Fibroblast of lung (primary cell): ENCODE data around the gene PCDHGB2. TPM values are rescaled to one million over a fixed set of nuclear protein-coding genes. Genes with fewer than 3 reads are reported as not detected.
A peak's percentile ranks its signal among the peaks of the same experiment; 100 is the strongest.

Experiments
- DNase-seq, 2 donors: peaks; one replicate each; pipeline versions ENCODE4 v3.0.0 to v3.0.0-alpha.2; 2010; ENCODE audit warnings: low read depth in 2 of 2
- H2AFZ ChIP-seq: 2 replicates; pipeline ENCODE4 v1.5.1; 2012; ENCODE audit warnings: low read length, control low read depth, inconsistent platforms
- H3K27ac ChIP-seq: 2 replicates; pipeline ENCODE4 v1.5.1; 2011; ENCODE audit warnings: low read length, control low read depth; ENCODE audit not compliant: insufficient read depth
- H3K27me3 ChIP-seq: 2 replicates; pipeline ENCODE4 v1.5.1; 2011; ENCODE audit warnings: mild to moderate bottlenecking, low read length; ENCODE audit not compliant: control insufficient read depth, insufficient read depth
- H3K36me3 ChIP-seq: 2 replicates; pipeline ENCODE4 v1.5.1; 2011; ENCODE audit warnings: low read length; ENCODE audit not compliant: control insufficient read depth, insufficient read depth
- H3K4me1 ChIP-seq: 2 replicates; pipeline ENCODE4 v1.5.1; 2011; ENCODE audit warnings: low read length; ENCODE audit not compliant: control insufficient read depth, insufficient read depth; ENCODE audit errors: extremely low read depth
- H3K4me2 ChIP-seq: 2 replicates; pipeline ENCODE4 v1.5.1; 2011; ENCODE audit warnings: low read length, control low read depth; ENCODE audit not compliant: insufficient read depth; ENCODE audit errors: extremely low read depth
- H3K4me3 ChIP-seq, 4 experiments: fragments of 200-600 bp in 1 of 4; sonication (generic) in 1 of 4; replicated peaks in 1 of 4; 2 replicates each; pipeline ENCODE4 v1.5.1; 2011 to 2016; ENCODE audit warnings: low read length in 4 of 4, low read depth in 3 of 4, mild to moderate bottlenecking in 3 of 4, control low read depth in 2 of 4, inconsistent platforms in 1 of 4, mixed read lengths in 1 of 4; ENCODE audit not compliant: insufficient read depth in 1 of 4; ENCODE audit errors: control extremely low read depth in 1 of 4
- H3K79me2 ChIP-seq: 2 replicates; pipeline ENCODE4 v1.5.1; 2012; ENCODE audit warnings: mild to moderate bottlenecking, low read length, inconsistent platforms; ENCODE audit not compliant: control insufficient read depth, insufficient read depth
- H3K9ac ChIP-seq: 2 replicates; pipeline ENCODE4 v1.5.1; 2011; ENCODE audit warnings: mild to moderate bottlenecking, low read length, control low read depth; ENCODE audit not compliant: insufficient read depth
- H3K9me3 ChIP-seq: 2 replicates; pipeline ENCODE4 v1.5.1; 2012; ENCODE audit warnings: low read depth, low read length; ENCODE audit not compliant: control insufficient read depth, insufficient read depth
- H4K20me1 ChIP-seq: 2 replicates; pipeline ENCODE4 v1.5.1; 2011; ENCODE audit warnings: low read length; ENCODE audit not compliant: control insufficient read depth, insufficient read depth; ENCODE audit errors: extremely low read depth
- EZH2 ChIP-seq: IDR thresholded peaks from 2 replicates; pipeline ENCODE4 v1.5.1; 2012; ENCODE audit warnings: low read length, control low read depth, mild to moderate bottlenecking; ENCODE audit errors: missing control alignments
- polyA plus RNA-seq, 2 donors: library from polyadenylated mRNA; depleted of rRNA in 1 of 2; stranded (reverse) in 1 of 2; unstranded in 1 of 2; fragments of >200 nt; gene quantifications; 2 replicates each; pipeline ENCODE4 v1.2.1, GENCODE V29; 2011 to 2012; ENCODE audit warnings: missing spikeins in 1 of 2
- total RNA-seq: library from RNA; depleted of rRNA; stranded (reverse); fragments of >200 nt; gene quantifications from 2 replicates; pipeline ENCODE4 v1.2.1, GENCODE V29; 2014
- TF ChIP-seq, protein P1 (sequence below), 2 donors: IDR thresholded peaks in 1 of 2; conservative IDR thresholded peaks in 1 of 2; 1 replicate in 1 of 2; 2 replicates in 1 of 2; pipeline ENCODE4 v1.5.1; 2011 to 2012; ENCODE audit warnings: low read length in 2 of 2, control low read depth in 1 of 2, inconsistent platforms in 1 of 2, low read depth in 1 of 2, mild to moderate bottlenecking in 1 of 2

The PCDHGB2 gene
- total and polyA plus RNA-seq, 2 donors (not counting 1 experiment from before 2014, with no cell fraction given), result 4.6 to 5.7 TPM

DNA sequence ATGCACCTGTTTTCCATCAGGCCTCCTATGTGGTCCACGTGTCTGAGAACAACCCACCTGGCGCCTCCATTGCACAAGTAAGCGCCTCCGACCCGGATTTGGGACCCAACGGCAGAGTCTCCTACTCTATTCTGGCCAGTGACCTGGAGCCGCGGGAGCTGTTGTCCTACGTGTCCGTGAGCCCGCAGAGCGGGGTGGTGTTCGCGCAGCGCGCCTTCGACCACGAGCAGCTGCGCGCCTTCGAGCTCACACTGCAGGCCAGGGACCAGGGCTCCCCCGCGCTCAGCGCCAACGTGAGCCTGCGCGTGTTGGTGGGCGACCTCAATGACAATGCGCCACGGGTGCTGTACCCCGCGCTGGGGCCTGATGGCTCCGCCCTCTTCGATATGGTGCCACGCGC is 8.2 kb upstream of the PCDHGB2 start:
- H3K9me3 ChIP-seq, result no peaks in the 10 kb centered on the region
- H3K9ac ChIP-seq, result no peak overlapping the region
- no peaks in the 10 kb centered on the region for H4K20me1 ChIP-seq
- H3K27me3 ChIP-seq, result peaks cover 10% of the 10 kb centered on the region
- no peak overlapping the region for H3K4me3 ChIP-seq
- no peak for DNase-seq
- H3K4me2 ChIP-seq, result no peak overlapping the region
- H3K36me3 ChIP-seq, result no peaks in the 10 kb centered on the region
- no peaks in the 10 kb centered on the region for H3K79me2 ChIP-seq
- H3K27ac ChIP-seq, result no peak overlapping the region
- H3K4me1 ChIP-seq, result no peaks in the 10 kb centered on the region
- no peak overlapping the region for H2AFZ ChIP-seq
- TF ChIP-seq EZH2, result no peak
- TF ChIP-seq, protein P1, sequence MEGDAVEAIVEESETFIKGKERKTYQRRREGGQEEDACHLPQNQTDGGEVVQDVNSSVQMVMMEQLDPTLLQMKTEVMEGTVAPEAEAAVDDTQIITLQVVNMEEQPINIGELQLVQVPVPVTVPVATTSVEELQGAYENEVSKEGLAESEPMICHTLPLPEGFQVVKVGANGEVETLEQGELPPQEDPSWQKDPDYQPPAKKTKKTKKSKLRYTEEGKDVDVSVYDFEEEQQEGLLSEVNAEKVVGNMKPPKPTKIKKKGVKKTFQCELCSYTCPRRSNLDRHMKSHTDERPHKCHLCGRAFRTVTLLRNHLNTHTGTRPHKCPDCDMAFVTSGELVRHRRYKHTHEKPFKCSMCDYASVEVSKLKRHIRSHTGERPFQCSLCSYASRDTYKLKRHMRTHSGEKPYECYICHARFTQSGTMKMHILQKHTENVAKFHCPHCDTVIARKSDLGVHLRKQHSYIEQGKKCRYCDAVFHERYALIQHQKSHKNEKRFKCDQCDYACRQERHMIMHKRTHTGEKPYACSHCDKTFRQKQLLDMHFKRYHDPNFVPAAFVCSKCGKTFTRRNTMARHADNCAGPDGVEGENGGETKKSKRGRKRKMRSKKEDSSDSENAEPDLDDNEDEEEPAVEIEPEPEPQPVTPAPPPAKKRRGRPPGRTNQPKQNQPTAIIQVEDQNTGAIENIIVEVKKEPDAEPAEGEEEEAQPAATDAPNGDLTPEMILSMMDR (conservative IDR thresholded peaks at IDR 0.05 in 1 of 2, IDR thresholded peaks at IDR 0.05 in 1 of 2; ENCODE audit: low read depth in 1 of 2, low read length in 2 of 2), result no peak

DNA sequence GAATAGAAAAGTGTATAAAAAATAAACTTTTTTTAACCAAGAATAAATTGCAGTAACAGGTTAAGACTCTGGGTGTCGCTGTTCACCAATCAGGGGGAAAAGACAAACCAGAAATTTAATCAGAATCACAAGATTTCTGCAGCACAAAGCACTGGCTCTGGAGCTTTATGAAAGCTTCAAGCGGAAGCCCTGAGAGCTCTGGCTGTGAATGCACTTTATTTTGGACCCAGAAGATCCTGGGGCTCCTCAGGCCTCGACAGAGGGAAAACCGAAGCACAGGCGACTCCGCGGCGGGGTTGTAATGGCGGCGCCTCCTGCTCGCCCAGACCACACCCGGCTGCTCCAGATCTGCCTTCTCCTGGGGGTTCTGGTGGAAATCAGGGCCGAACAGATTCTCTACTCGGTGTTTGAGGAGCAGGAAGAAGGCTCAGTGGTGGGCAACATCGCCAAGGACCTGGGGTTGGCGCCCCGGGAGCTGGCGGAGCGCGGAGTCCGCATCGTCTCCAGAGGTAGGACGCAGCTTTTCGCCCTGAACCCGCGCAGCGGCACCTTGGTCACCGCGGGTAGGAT is 4.8 kb upstream of the PCDHGB2 start, which contains the start of gene PCDHGA4:
Gene PCDHGA4, plus strand, starts transcription at position 122 of the 570 bp plus-strand sequence. Its CDS starts 87 bp downstream, at position 209.
- Histone ChIP-seq H2AFZ (no peak within 1 kb of the TSS), H3K4me1 (no peaks in the 10 kb centered on the region), H3K4me3 (peak within 1 kb of the TSS; percentile 23 to 51 (median 42)), H3K36me3 (no peaks in the 10 kb centered on the region), H3K79me2 (no peaks in the 10 kb centered on the region), H3K4me2 (peak within 1 kb of the TSS; percentile 25), H4K20me1 (no peaks in the 10 kb centered on the region), H3K27me3 (peaks cover 10% of the 10 kb centered on the region), H3K9ac (no peak within 1 kb of the TSS), H3K27ac (no peak within 1 kb of the TSS), H3K9me3 (no peaks in the 10 kb centered on the region)
- peak in 1 of 2 donors; percentile 37 for DNase-seq
- TF ChIP-seq EZH2, result no peak
- TF ChIP-seq, protein P1 (conservative IDR thresholded peaks at IDR 0.05 in 1 of 2, IDR thresholded peaks at IDR 0.05 in 1 of 2; ENCODE audit: low read depth in 1 of 2, low read length in 2 of 2), result peak; percentile 36 to 50

DNA sequence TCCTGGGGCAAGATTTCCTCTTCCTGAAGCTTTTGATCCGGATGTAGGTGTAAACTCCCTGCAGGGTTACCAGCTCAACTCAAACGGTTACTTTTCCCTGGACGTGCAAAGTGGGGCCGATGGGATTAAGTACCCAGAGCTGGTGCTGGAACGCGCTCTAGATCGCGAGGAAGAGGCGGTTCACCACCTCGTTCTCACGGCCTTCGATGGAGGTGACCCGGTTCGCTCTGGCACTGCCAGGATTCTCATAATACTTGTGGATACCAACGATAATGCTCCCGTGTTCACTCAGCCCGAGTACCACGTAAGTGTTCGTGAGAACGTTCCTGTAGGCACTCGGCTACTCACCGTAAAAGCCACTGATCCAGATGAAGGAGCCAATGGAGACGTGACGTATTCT is 4.2 kb upstream of the PCDHGB2 start:
- H3K4me2 ChIP-seq, result no peak overlapping the region
- TF ChIP-seq, protein P1 (conservative IDR thresholded peaks at IDR 0.05 in 1 of 2, IDR thresholded peaks at IDR 0.05 in 1 of 2; ENCODE audit: low read depth in 1 of 2, low read length in 2 of 2), result no peak
- no peak for TF ChIP-seq EZH2
- no peaks in the 10 kb centered on the region for H4K20me1 ChIP-seq
- no peaks in the 10 kb centered on the region for H3K36me3 ChIP-seq
- H3K9ac ChIP-seq, result no peak overlapping the region
- peak overlapping the region in 2 of 4 experiments; percentile 49 to 51 for H3K4me3 ChIP-seq
- no peaks in the 10 kb centered on the region for H3K79me2 ChIP-seq
- DNase-seq, result no peak
- H3K9me3 ChIP-seq, result no peaks in the 10 kb centered on the region
- H2AFZ ChIP-seq, result no peak overlapping the region
- no peaks in the 10 kb centered on the region for H3K4me1 ChIP-seq
- peaks cover 13% of the 10 kb centered on the region for H3K27me3 ChIP-seq
- H3K27ac ChIP-seq, result no peak overlapping the region
